OCI-LY7 (cell line): ENCODE measurements around the gene INSYN2B. TPM values are rescaled to one million over a fixed set of nuclear protein-coding genes. Genes with fewer than 3 reads are reported as not detected.

Experiments
- BruUV-seq: library from RNA; stranded (reverse); fragments of 400-500 nt; replicated peaks from 2 replicates; lab custom pipeline; 2021; lab: Mats Ljungman, UMichigan
- CTCF ChIA-PET: fragments of 300-600 bp; sonication (Branson Sonifier 250); formaldehyde crosslinking; loops from one replicate; lab custom pipeline; 2022; ENCODE audit warnings: antibody characterized with exemption; ENCODE audit not compliant: unreplicated experiment; lab: Charles Lee
- POLR2A ChIA-PET: fragments of 300-600 bp; sonication (Branson Sonifier 250); formaldehyde crosslinking; loops from one replicate; lab custom pipeline; 2022; ENCODE audit warnings: antibody characterized with exemption; lab: Charles Lee
- DNase-seq: peaks from one replicate; pipeline ENCODE4 v3.0.0-alpha.2; 2015; ENCODE audit warnings: low spot score
- H2AFZ ChIP-seq: fragments of 200-600 bp; sonication (generic), shearing (Covaris generic); 2 replicates; pipeline ENCODE4 v1.6.1; 2014; ENCODE audit warnings: mild to moderate bottlenecking, antibody characterized with exemption, low read length, moderate library complexity
- H3K27ac ChIP-seq: fragments of 200-600 bp; sonication (generic); 2 replicates; pipeline ENCODE4 v1.5.1; 2014; ENCODE audit warnings: mixed run types, low read depth, mild to moderate bottlenecking, moderate library complexity, low read length, inconsistent platforms; ENCODE audit not compliant: poor library complexity, severe bottlenecking
- H3K36me3 ChIP-seq: fragments of 200-600 bp; sonication (generic); 2 replicates; pipeline ENCODE4 v1.6.1; 2014; ENCODE audit warnings: mild to moderate bottlenecking, antibody characterized with exemption, low read length, moderate library complexity, mixed read lengths; ENCODE audit not compliant: insufficient read depth
- H3K4me1 ChIP-seq: fragments of 200-600 bp; sonication (generic); 2 replicates; pipeline ENCODE4 v1.5.1; 2014; ENCODE audit warnings: mild to moderate bottlenecking, low read length; ENCODE audit not compliant: insufficient read depth, poor library complexity, severe bottlenecking
- H3K4me2 ChIP-seq: fragments of 200-600 bp; sonication (generic); 2 replicates; pipeline ENCODE4 v1.6.1; 2014; ENCODE audit warnings: mild to moderate bottlenecking, low read length
- H3K4me3 ChIP-seq: fragments of 200-600 bp; sonication (generic); 2 replicates; pipeline ENCODE4 v1.5.1; 2014; ENCODE audit warnings: mild to moderate bottlenecking, low read depth, low read length; ENCODE audit not compliant: poor library complexity, severe bottlenecking
- H3K79me2 ChIP-seq: fragments of 200-600 bp; sonication (generic); 2 replicates; pipeline ENCODE4 v1.6.1; 2016; ENCODE audit warnings: low read depth, mild to moderate bottlenecking, low read length, moderate library complexity, mixed read lengths; ENCODE audit not compliant: insufficient read depth
- H3K9me2 ChIP-seq: fragments of 200-600 bp; sonication (generic); 2 replicates; pipeline ENCODE4 v1.6.1; 2016; ENCODE audit warnings: mild to moderate bottlenecking, low read length, mixed read lengths; ENCODE audit not compliant: insufficient read depth
- H3K9me3 ChIP-seq: fragments of 200-600 bp; sonication (generic); 2 replicates; pipeline ENCODE4 v1.6.1; 2014; ENCODE audit warnings: mild to moderate bottlenecking, mixed run types, low read length, mixed read lengths
- H4K20me1 ChIP-seq: fragments of 200-600 bp; sonication (generic); 2 replicates; pipeline ENCODE4 v1.6.1; 2014; ENCODE audit warnings: mild to moderate bottlenecking, antibody characterized with exemption, low read length, moderate library complexity, mixed read lengths; ENCODE audit not compliant: insufficient read depth
- CTCF ChIP-seq: fragments of 200-600 bp; sonication (generic); conservative IDR thresholded peaks from 2 replicates; pipeline ENCODE4 v1.5.1; 2014; ENCODE audit warnings: mild to moderate bottlenecking, antibody characterized with exemption, low read length, moderate library complexity, mixed read lengths
- EZH2phosphoT487 ChIP-seq: fragments of 200-600 bp; sonication (generic); IDR thresholded peaks from 2 replicates; pipeline ENCODE4 v1.6.1; 2018; ENCODE audit warnings: low read depth, borderline replicate concordance, mild to moderate bottlenecking, mixed run types, antibody characterized with exemption, low read length, moderate library complexity, mixed read lengths
- intact Hi-C: fragments of 100-400 bp; cut with micrococcal nuclease; formaldehyde crosslinking; loops from one replicate; pipeline ENCODE4 v1.10.0; 2022; ENCODE audit not compliant: unreplicated experiment
- total RNA-seq, 2 experiments: library from RNA; depleted of rRNA in 1 of 2; stranded (reverse); fragments of >200 nt in 1 of 2; shearing (Covaris generic) in 1 of 2; gene quantifications; 2 replicates each; pipeline ENCODE4 v1.2.3, GENCODE V29; 2014 to 2022

The INSYN2B gene
- total RNA-seq, 2 experiments from 2014 or later = not detected

GRCh38 chr5:169942181-169942580, 38.1 kb downstream of the INSYN2B start:
- no peak overlapping the region for H3K4me2 ChIP-seq
- no peaks in the 10 kb centered on the region for H3K79me2 ChIP-seq
- no peak for TF ChIP-seq EZH2phosphoT487
- no peak for TF ChIP-seq CTCF
- ChIA-PET POLR2A (no interaction called here), CTCF (no interaction called here)
- no peak overlapping the region for H3K4me3 ChIP-seq
- H4K20me1 ChIP-seq = no peaks in the 10 kb centered on the region
- BruUV-seq = no TSS peak
- H3K9me3 ChIP-seq = no peaks in the 10 kb centered on the region
- H3K4me1 ChIP-seq = no peaks in the 10 kb centered on the region
- no peak overlapping the region for H3K27ac ChIP-seq
- H3K36me3 ChIP-seq = no peaks in the 10 kb centered on the region
- DNase-seq = no peak
- intact Hi-C loops = no loop called here
- no peak overlapping the region for H2AFZ ChIP-seq
- H3K9me2 ChIP-seq = no peaks in the 10 kb centered on the region

GRCh38 chr5:169941542-169941941, 38.8 kb downstream of the INSYN2B start:
- H3K4me1 ChIP-seq = no peaks in the 10 kb centered on the region
- H3K36me3 ChIP-seq = no peaks in the 10 kb centered on the region
- no peaks in the 10 kb centered on the region for H3K9me2 ChIP-seq
- no TSS peak for BruUV-seq
- no peak overlapping the region for H3K4me3 ChIP-seq
- ChIA-PET POLR2A (no interaction called here), CTCF (no interaction called here)
- no peaks in the 10 kb centered on the region for H3K9me3 ChIP-seq
- H3K27ac ChIP-seq = no peak overlapping the region
- no peak for TF ChIP-seq EZH2phosphoT487
- TF ChIP-seq CTCF = no peak
- no peaks in the 10 kb centered on the region for H3K79me2 ChIP-seq
- intact Hi-C loops = no loop called here
- H3K4me2 ChIP-seq = no peak overlapping the region
- DNase-seq = no peak
- H2AFZ ChIP-seq = no peak overlapping the region
- no peaks in the 10 kb centered on the region for H4K20me1 ChIP-seq

GRCh38 chr5:169939731-169940130, 40.6 kb downstream of the INSYN2B start:
- no peaks in the 10 kb centered on the region for H3K9me3 ChIP-seq
- no TSS peak for BruUV-seq
- no peak for TF ChIP-seq EZH2phosphoT487
- TF ChIP-seq CTCF = no peak
- no peaks in the 10 kb centered on the region for H3K9me2 ChIP-seq
- H3K4me2 ChIP-seq = no peak overlapping the region
- ChIA-PET CTCF (no interaction called here), POLR2A (interaction anchor here (2.3 kb wide), 1 partner anchor 19 kb away, joined by 7 read pairs; no protein-coding TSS in a partner anchor)
- no peak for DNase-seq
- intact Hi-C loops = no loop called here
- no peaks in the 10 kb centered on the region for H4K20me1 ChIP-seq
- H3K4me3 ChIP-seq = no peak overlapping the region
- H3K79me2 ChIP-seq = no peaks in the 10 kb centered on the region
- H3K27ac ChIP-seq = no peak overlapping the region
- H3K36me3 ChIP-seq = no peaks in the 10 kb centered on the region
- H2AFZ ChIP-seq = no peak overlapping the region
- peaks cover 11% of the 10 kb centered on the region for H3K4me1 ChIP-seq
